Measurements from ENCODE around the gene ACP7.

- TF ChIP-seq POLR2AphosphoS5 (IDR thresholded peaks at IDR 0.05; ENCODE audit: low read depth, low read length) (no peak), SIN3A (IDR thresholded peaks at IDR 0.05; ENCODE audit: borderline replicate concordance, insufficient read depth, low read length) (no peak), TAF1 (IDR thresholded peaks at IDR 0.05; ENCODE audit: borderline replicate concordance, insufficient read depth, low read length) (no peak)
Observed at GRCh38 chr19:39111593-39112199, 27.5 kb downstream of the ACP7 start.

Data from PFSK-1 (cell line).